ENCODE measurements around the gene ZNF423.
"Not testable (repeated sequence)": the region's sequence is repeated elsewhere in the genome, so short reads cannot be mapped to it uniquely, and the experiment has no call there.

Gene ZNF423

DNA sequence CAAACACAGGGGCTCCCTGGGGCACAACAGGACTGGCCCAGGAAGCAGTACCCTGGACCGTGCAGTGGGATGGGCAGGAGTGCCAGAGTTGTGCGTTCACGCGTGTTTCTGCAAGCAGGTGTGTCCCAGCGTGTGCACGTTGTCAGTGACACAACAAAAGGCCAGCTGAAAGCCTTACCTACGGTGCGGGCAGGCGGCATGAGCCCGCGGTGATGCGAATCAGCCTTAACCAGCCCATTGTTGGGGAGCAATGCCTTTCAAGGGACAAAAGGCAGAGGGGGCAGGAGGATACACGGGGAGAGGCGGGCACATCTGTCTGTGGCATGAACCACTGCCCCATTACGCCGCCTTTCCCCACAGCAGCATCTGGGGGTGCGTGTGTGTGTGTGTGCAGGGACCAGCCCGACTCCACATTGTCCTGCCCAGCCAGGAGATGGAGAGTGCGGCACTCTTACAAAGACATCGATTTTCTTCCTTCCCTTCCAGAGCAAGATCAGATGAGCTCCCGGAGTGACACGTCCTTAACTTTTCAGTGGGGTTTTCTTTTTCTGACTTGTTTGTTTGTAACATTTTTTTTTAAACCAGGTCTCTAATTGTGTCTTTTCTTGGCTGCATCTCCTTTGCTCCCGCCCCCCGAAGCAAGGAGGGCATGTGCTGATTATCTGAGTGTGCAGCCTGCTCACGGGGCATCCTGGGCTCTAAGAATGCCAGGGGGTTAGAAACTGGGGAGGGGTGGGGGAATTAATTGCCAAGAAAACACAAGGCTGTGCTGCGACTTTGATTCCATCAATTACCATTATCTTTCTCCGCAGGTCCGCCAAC, 158.1 kb downstream of the ZNF423 start:
- DNase-seq (ENCODE audit: low read depth in 2 of 2): no peak

DNA sequence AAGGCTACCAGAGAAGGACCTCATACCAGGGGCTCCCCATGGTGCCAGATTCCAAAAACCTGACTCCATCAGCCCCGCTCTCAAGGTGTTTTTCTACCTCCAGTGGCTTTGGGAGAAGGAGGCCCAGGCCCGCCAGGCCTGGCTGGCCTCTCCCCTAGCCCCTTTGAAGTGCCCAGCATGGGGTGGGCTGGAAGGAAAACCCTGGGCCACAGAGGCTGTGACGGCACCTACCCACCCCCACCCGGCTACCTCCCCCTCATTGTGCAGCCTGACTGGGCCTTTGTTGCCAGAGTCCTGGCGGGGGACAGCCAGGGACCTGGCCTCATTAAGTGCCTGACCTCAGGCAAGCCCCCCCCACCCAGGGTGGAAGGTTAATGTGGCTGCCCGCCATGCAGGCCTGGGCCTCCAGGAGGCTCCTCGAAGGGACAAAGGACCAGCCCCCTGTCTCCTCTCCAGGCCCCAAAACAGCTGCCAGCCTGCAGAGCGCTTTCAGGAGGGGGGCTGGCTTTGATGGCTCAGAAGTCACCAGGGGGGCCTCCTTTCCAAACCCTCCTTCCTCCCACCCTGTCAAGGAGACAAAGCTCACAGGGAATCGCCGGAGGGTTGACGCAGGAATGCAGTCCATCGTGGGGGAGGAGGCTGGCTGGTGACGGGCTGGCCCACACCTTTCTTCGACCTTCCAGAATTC, 159.4 kb downstream of the ZNF423 start:
- DNase-seq (ENCODE audit: low read depth in 2 of 2): no peak

DNA sequence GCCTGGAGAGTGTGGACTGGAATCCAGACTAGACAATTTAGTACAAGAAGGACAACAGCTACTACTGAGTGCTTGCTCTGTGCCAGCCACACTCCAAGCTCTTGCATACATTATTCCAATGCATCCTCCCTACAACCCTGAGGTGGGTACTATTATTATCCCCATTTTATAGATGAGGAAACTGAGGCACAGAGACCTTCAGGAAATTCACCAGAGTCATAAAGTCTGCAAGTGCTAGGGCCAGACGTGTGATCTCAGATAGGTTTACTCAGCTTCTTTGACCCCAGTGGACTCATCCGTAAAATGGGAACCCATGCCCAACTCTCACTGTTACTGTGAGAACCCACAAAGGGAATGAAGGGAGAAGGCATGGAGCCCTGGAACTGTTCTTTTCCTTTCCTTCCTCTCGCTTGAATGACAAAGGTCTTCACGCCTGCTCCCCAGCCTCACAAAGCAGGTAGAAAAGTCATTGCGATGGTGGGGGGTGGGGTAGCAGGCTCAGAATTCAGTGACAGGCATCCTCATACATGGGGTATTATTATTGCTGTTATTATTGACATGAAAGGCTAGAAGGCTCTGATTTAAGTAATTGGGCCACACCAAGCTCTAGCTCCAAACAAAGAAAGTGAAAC, 160.0 kb downstream of the ZNF423 start:
- no peak for DNase-seq (ENCODE audit: low read depth in 2 of 2)

DNA sequence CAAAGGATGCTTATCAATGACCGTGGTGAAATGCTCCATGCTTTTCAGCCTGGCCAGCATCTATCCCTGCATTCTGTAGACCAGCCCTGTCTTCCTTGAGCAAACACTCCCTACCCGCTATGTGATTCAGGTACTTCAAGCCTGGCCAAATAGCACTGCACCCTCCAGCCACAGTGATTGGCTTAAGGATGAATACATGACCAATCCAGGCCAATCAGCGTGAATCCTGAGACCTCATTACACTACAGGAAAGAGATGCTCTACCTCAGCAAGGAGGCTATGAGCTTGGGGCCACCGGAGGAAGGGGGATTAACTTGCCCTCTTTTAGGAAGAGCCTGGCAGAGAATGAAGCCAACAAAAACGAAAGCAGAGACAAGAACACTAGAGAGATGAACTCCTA, 162.5 kb downstream of the ZNF423 start:
- no peak for DNase-seq (ENCODE audit: low read depth in 2 of 2)

DNA sequence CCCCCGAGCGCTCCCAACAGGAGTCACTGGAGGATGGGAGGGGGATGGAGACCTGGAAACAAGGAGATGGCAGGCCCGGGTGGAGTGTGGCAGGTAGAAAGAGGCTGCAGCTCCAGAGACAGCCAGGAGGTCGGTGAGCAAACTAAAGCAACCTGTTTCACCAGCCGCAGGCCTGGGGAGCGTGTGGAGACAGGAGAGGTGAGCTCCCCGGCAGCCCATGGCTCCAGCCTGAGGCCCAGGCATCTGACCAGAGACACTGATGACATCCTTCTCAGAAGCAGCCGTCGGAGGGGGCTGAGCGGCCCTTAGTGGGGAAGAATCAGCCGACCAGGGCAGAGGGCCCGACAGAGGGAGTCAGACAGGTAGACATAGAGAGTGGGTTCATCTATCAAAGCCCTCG, 165.1 kb downstream of the ZNF423 start:
- no peak for DNase-seq (ENCODE audit: low read depth in 2 of 2)

DNA sequence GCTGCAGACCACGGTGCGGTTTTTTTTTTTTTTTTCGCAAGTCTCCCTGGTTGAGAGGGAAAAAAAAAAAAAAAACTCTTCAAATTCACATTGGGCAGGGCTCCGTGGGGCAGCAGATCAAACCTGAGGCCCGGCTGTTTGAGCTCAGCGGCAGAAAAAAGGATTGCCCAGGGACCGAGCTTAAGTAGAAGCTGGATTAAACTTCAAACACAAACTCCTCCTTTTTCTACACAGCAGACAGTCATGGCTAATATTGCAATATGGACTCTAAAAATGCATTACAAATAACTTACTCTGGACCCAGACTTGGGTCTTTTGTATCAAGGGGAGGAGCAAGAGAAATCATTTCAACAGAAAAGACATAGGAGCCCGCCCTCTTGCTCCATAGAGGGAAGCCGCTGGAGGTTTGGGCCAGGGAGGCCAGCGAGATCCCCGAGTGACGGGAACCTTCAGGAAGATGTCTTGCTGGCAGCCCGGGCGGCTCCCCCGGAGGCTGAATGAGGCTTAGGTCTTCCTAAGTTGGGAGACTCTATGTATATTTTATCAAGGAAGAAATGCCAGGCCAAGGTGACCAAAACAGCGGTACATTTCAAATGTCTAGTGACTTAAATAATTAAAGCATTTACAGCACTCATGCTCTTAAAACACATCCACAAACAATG, 167.7 kb downstream of the ZNF423 start:
- DNase-seq (ENCODE audit: low read depth in 2 of 2): no peak

DNA sequence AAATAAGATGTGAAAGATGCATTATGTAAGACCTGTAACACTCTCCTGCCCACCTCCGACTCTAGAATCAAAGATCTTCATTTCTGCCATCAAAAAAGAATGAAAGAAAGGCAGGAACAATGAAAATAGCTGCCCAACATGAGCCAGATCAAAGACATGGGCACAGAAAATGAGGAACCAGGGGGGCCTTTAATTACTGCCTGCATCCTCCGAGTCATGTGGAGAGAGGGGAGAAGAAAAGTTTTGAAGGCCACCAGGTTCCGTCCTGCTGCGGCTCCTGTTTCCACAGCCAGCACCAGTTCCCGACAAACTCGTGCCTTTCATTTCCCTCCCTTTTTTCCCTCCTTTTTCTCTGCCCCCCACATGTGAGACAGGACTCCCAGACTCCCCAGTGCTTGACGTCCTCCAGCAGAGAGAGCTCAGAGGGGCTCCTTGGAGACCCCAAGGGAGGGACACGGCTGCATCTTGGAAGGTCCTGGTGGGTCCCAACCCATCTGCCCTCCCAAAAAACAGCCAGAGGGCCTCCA, 168.4 kb downstream of the ZNF423 start:
- DNase-seq (ENCODE audit: low read depth in 2 of 2): no peak

DNA sequence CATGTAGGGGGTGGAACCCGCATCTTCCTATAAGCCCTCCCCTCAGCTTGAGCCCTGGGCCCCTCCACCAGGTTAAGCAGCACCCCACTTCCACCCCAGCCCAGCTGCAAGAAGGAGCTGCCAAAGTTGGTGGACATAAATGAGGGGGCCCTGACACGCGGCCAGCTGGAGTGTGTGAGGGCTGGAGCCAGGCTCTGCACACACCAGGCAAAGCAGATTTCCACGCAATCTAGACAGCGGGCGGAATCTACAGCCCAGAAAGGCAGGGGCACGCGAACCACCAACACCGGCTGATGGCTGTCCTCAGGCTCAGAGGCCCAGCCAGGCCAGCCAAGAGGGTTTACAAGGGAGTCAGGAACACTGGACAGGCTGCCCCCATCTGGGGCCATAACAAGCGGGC, 171.2 kb downstream of the ZNF423 start:
- no peak for DNase-seq (ENCODE audit: low read depth in 2 of 2)

DNA sequence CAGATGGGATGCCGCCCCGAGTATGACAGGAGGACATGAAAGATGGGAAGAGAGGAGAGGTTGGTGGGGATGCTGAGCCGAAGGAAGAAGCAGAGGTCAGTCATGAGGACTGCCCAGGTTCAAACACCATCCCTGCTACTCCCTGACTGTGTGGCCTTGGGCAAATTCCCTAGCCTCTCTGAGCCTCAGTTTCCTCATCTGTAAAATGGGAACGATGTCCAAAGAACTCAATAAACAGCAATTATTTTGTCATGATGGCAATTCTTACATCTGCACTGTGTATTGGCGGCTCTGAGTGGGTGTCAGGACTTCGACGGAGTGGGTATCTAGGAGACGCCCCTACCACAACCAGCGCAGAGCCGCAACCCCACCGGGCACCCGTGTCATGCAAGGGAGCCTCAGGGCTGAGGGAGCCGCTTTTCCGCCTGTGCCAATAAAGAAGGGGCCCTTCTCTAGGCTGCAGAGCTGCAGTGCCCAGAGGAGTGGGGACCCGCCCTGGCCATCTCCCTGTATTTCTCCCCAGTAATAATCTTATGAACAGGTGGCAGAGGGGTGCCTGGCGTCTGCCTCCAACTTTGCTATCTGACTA, 173.2 kb downstream of the ZNF423 start:
- DNase-seq (ENCODE audit: low read depth in 2 of 2): no peak

DNA sequence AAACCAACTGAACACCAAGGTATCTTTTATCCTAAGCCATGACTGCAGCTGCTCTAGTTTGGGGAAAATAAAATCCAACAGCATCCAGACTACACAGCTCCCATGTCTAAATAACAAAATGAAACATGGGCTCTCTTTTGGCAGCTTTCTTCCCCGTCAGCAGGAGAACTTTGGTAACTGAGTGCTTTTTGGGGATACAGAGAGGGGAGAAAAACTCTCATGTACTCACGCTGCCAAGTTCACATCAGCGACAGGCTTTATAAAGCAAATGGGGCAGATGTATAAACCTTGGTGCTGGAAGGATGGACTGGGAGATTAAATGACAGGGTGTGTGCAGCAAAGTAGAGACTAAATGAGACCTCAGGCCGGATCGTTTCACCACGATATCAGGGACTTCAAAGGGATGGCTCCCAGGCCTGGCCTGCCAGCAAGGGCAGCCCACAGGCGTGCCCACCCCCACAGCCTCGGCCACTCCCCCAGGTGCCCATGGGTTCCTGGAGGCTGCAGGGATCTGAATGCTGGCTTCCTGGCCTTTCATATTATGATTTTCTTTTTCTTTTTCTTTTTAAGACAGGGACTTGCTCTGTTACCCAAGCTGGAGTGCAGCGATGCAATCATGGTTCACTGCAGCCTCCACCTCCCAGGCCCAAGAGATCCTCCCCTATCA, 174.6 kb downstream of the ZNF423 start:
- no peak for DNase-seq (ENCODE audit: low read depth in 2 of 2)

DNA sequence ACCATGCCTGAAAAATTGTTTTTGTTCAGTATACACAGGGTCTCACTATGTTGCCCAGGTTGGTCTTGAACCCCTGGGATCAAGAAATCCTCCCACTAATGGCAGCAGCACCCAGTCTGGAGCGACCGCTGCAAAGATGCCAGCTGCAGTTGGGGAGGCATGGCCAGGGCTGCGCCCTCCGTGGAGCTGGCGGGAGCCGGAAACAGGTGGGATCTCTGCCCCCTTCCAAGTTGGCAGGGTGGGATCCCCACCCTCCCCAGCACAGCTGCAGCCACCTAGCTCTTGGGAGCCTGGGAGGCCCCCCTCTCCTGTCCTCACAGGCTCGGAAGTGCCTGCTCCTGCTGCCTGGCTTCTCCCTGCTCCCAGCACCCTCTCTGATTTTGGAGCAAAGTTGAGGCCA, 176.8 kb downstream of the ZNF423 start:
- DNase-seq (ENCODE audit: low read depth in 2 of 2): no peak

DNA sequence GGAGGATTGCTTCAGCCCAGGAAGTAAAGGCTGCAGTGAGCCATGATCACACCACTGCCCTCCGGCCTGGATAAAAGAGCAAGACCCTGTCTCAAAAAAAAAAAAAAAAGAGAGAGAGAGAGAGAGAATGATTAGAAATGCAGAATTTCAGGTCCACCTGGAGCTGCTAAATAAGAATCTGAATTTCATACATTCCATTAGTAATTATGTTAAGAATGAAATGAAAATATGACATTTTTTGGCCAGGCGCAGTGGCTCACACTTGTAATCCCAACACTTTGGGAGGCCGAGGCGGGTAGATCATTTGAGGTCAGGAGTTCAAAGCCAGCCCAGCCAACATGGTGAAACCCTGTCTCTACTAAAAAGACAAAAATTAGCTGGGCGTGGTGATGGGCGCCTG, 178.3 kb downstream of the ZNF423 start:
- DNase-seq (ENCODE audit: low read depth in 2 of 2): not testable (repeated sequence)

DNA sequence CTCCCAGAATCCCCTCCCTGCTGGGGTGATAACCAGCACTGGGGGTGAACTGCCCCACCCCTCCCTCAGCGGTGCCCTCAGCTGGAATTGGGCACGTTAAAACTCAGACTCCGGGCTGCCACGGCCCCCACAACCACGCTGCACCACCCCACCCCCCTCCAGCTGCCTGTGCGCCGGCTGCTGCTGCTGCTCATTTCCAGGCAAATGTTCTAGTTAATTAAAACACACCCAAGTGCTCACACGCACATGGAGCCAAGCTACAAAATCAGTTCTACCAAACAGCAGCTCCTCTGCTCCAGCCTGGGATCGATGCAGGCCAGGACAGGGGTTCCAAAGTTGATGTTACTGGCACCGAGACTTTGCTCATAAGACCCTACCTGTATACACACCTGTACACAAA, 180.5 kb downstream of the ZNF423 start:
- no peak for DNase-seq (ENCODE audit: low read depth in 2 of 2)

DNA sequence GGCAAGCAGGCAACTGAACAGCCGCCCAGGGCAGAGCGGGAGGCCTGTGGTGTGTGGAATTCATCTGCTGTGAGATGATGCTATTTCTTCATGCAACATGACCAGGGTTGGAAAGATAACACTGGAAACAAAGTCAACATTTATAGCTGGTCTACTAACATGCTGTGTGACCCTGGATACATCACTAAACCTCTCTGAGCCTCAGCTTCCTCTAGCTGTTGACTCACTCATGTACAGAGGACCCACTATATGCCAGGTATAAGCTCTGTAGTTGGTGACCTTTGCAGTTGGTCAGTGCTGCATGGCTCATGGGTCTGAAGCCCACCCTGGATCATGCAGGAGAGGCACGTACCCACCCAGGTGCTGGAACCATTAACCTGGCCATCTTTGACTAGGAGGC, 180.9 kb downstream of the ZNF423 start:
- DNase-seq (ENCODE audit: low read depth in 2 of 2): no peak

DNA sequence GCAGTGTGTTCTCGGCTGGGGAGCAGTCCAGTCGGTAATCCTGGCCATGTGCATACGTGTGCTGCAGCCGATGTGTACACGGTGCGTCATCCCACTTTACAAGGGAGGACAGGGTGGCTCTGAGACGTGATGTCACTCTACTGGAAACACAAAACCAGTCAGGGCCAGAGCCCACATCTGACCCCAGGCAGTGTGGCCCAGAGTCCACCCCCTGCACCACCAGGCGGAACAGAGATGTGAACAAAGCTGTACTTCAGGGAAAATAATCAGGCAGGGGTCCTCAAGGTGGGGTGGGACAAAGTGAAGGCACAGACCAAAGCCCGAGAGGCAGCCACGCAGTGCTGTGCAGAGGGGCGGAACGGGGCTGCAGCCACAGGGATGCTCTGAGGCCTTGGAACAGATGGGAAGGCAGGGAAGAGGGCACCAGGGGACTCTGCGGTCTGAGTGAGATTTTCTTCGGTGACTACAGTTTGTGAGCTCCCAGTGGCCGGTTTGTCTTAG, 181.5 kb downstream of the ZNF423 start:
- no peak for DNase-seq (ENCODE audit: low read depth in 2 of 2)

DNA sequence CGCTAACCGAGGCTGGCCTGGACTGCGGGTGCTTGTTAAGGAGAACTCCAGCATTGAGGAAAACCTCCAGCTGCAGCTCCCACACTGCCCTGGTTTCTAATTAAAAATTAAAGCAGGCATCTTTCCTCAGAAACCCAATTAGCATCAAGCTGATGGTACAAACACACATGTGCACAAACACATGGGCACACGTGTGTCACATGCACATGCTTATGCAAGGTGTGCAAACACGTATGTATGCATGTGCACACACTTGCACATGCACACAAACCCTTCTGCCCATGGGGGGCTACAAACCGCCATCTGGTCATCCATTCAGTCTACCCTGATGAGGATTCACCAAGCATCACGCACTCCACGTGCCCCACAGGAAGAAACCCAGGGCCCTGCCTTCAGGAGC, 182.5 kb downstream of the ZNF423 start:
- DNase-seq (ENCODE audit: low read depth in 2 of 2): no peak

DNA sequence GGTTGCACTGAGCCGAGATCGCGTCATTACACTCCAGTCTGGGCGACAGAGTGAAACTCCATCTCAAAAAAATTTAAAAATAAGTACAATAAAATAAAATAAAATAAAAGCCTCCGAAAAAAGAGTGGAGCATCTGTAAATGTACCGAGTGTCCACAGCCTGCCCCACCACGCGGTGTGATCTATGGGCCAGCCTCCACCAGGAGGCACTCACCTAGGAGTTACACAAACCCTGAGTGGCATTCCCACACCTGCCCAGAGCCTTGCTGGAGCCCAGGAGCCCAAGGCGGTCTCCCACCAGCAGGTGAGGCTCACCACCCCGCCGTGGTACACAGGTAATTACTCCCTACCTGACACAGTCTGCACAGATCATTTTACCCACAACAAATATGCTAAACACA, 183.2 kb downstream of the ZNF423 start:
- DNase-seq (ENCODE audit: low read depth in 2 of 2): no peak

DNA sequence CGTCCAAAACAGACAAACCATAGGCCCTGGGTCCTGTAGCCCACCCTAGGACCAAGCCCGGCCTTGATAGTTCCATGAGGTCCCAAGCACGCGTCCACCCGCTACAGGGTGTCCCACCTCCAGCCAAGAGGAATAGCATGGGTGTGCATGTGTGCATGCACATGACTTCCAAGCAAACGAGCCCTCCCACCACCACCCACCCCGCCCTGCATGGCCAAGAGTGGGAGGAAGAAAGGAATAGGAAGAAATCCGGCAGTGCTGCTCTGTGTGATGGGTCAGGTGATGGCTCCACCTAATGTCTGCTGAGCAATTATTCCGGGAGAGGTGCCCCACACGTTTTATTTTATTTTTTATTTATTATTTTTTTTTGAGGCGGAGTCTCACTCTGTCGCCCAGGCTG, 184.6 kb downstream of the ZNF423 start:
- no peak for DNase-seq (ENCODE audit: low read depth in 2 of 2)

DNA sequence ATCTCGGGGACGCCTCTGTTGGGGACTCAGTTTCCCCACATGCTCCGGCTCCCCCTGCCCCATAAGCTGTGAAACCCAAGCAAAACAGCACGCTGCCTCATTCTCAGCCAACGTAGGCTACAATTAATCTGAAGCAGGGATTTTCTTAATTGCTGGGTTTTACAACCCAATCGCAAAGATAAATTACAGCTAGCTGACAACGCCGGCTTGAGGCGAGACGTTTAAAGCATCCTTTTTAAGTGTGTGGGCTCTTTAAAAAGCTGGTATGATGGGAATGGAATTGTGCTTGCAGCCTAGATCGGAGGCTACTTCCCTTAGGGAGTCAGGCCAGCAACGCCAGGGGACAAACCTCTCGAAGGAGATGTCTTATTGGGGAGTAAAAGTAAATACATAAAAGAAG, 185.3 kb downstream of the ZNF423 start:
- DNase-seq (ENCODE audit: low read depth in 2 of 2): no peak

DNA sequence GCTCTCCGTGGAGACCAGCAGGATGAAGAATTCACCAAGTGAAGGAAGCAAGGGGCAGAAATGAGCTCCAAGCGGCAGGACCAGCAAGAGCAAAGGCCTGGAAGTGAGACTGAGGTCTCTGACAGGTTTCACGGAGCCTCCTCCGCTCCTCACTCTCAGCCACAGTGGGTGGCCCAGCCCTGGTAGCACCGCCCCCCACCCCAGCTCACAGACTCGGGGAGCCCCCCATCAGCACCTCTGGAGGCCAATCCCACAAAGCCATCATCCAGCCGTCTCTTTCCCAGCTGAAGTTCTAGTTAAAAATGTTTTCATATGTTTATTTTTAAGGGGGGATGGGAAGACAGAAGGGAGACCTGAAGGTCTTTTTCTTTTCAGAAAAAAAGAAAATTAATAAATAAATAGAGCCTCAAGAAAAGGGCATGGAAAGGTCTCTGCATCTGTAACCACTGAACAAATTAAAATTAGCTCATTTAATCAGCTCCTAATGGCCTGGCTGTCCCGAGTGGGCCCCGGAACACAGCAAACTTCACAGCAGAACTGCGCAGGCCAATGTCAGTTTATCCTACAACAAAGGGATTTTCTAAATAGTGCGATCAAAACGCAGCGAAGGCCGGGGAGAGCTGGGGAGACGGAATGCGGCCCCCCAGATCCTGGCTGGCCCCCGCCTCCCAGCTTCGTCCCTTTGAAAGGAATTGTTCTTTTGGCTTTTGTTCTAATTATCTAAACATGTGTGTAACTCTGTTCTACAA, 190.3 kb downstream of the ZNF423 start:
- no peak for DNase-seq (ENCODE audit: low read depth in 2 of 2)

All from stimulated activated CD4-positive, alpha-beta T cell treated with anti-CD3 and anti-CD28 coated beads, Interleukin-12 subunit alpha, Interleukin-12 subunit beta, amount 100 ng/mL, for 24 hours (primary cell).